B cell (primary cell): ENCODE data around the gene PTPRQ. TPM values are rescaled to one million over a fixed set of nuclear protein-coding genes. Genes with fewer than 3 reads are reported as not detected.

Experiments
- ATAC-seq: fragments of 200-7000 bp; cut with Tn5 transposase; one replicate; pipeline ENCODE4 v1.10.0; 2021; ENCODE audit warnings: low read depth, mild to moderate bottlenecking, moderate number of reproducible peaks, moderate library complexity
- CTCF ChIA-PET: fragments of 350-600 bp; sonication (Branson Sonifier 250); formaldehyde crosslinking; loops from one replicate; lab custom pipeline; 2021; ENCODE audit warnings: antibody characterized with exemption, inconsistent platforms; lab: Charles Lee
- POLR2A ChIA-PET: fragments of 350-600 bp; sonication (Branson Sonifier 250); formaldehyde crosslinking; loops from one replicate; lab custom pipeline; 2021; ENCODE audit warnings: antibody characterized with exemption; lab: Charles Lee
- DNase-seq: peaks from one replicate; pipeline ENCODE4 v3.0.0; 2013
- H2AFZ ChIP-seq: 2 replicates; pipeline ENCODE4 v1.6.1; 2012; ENCODE audit warnings: mild to moderate bottlenecking, low read depth, low read length; ENCODE audit not compliant: insufficient read depth, poor library complexity, severe bottlenecking
- H3K27ac ChIP-seq, 2 donors: 1 replicate in 1 of 2; 2 replicates in 1 of 2; pipeline ENCODE4 v1.5.1; 2012 to 2013; ENCODE audit warnings: low read length in 2 of 2, mild to moderate bottlenecking in 2 of 2, moderate library complexity in 1 of 2
- H3K27me3 ChIP-seq, 4 experiments: fragments of 200-600 bp in 1 of 4; sonication (generic) in 1 of 4; replicated peaks in 1 of 4; 1 replicate in 2 of 4; 2 replicates in 2 of 4; pipeline versions ENCODE4 v1.6.1 to v1.7.0; 2013 to 2016; ENCODE audit warnings: low read length in 3 of 4, mild to moderate bottlenecking in 2 of 4, mixed read lengths in 1 of 4, moderate library complexity in 1 of 4; ENCODE audit not compliant: insufficient read depth in 4 of 4, control insufficient read depth in 3 of 4; ENCODE audit errors: control extremely low read depth in 1 of 4
- H3K36me3 ChIP-seq, 2 experiments: replicated peaks in 1 of 2; 1 replicate in 1 of 2; 2 replicates in 1 of 2; pipeline versions ENCODE4 v1.6.1 to v1.7.1; 2013; ENCODE audit warnings: low read length in 1 of 2; ENCODE audit not compliant: insufficient read depth in 2 of 2, control insufficient read depth in 1 of 2; ENCODE audit errors: control extremely low read depth in 1 of 2, extremely low read depth in 1 of 2
- H3K4me1 ChIP-seq, 2 donors: fragments of 200-600 bp in 1 of 2; sonication (generic) in 1 of 2; 1 replicate in 1 of 2; 2 replicates in 1 of 2; pipeline versions ENCODE4 v1.5.1 to v1.6.1; 2013 to 2017; ENCODE audit warnings: low read length in 2 of 2; ENCODE audit not compliant: control insufficient read depth in 2 of 2, insufficient read depth in 2 of 2
- H3K4me2 ChIP-seq: replicated peaks from 2 replicates; pipeline ENCODE3; 2012; ENCODE audit warnings: mild to moderate bottlenecking, low read depth, low read length; ENCODE audit not compliant: poor library complexity, severe bottlenecking
- H3K4me3 ChIP-seq, 5 experiments: fragments of 200-600 bp in 1 of 5; sonication (generic) in 1 of 5; 1 replicate in 3 of 5; 2 replicates in 2 of 5; pipeline versions ENCODE4 v1.5.1 to v1.7.0; 2011 to 2016; ENCODE audit warnings: low read length in 4 of 5, mild to moderate bottlenecking in 4 of 5, low read depth in 2 of 5, control low read depth in 1 of 5, moderate library complexity in 1 of 5; ENCODE audit not compliant: insufficient read depth in 1 of 5; ENCODE audit errors: control extremely low read depth in 1 of 5, extremely low read depth in 1 of 5
- H3K79me2 ChIP-seq: fragments of 200-600 bp; sonication (generic); one replicate; pipeline ENCODE4 v1.6.0; 2016; ENCODE audit warnings: low read length; ENCODE audit not compliant: control insufficient read depth, insufficient read depth
- H3K9ac ChIP-seq: fragments of 200-600 bp; sonication (generic); 2 replicates; pipeline ENCODE4 v1.6.1; 2017; ENCODE audit warnings: mild to moderate bottlenecking, low read length, moderate library complexity
- H3K9me3 ChIP-seq, 3 donors: one replicate each; pipeline versions ENCODE4 v1.6.1 to v1.7.1; 2013; ENCODE audit warnings: low read length in 2 of 3; ENCODE audit not compliant: control insufficient read depth in 2 of 3, insufficient read depth in 1 of 3; ENCODE audit errors: control extremely low read depth in 1 of 3
- H4K20me1 ChIP-seq: 2 replicates; pipeline ENCODE4 v1.6.0; 2012; ENCODE audit warnings: mild to moderate bottlenecking, low read length; ENCODE audit not compliant: insufficient read depth, control insufficient read depth, poor library complexity, severe bottlenecking
- H3K27ac Mint-ChIP-seq: one replicate; pipeline ENCODE4 v1.8.0; 2021; ENCODE audit warnings: mixed read lengths
- H3K27me3 Mint-ChIP-seq: one replicate; pipeline ENCODE4 v1.8.0; 2021; ENCODE audit warnings: mixed read lengths
- H3K4me1 Mint-ChIP-seq: one replicate; pipeline ENCODE4 v1.8.0; 2021; ENCODE audit warnings: mixed read lengths
- H3K4me3 Mint-ChIP-seq: one replicate; pipeline ENCODE4 v1.8.0; 2021; ENCODE audit warnings: mixed read lengths
- H3K9me3 Mint-ChIP-seq: one replicate; pipeline ENCODE4 v1.8.0; 2022; ENCODE audit warnings: mixed read lengths; ENCODE audit not compliant: insufficient read depth
- EZH2 ChIP-seq: IDR thresholded peaks from 2 replicates; pipeline ENCODE4 v1.6.1; 2012; ENCODE audit warnings: borderline replicate concordance, low read depth, mild to moderate bottlenecking, moderate library complexity, low read length; ENCODE audit not compliant: insufficient read depth, poor library complexity, severe bottlenecking
- WGBS: methylation state at CpG from one replicate; pipeline ENCODE4 v1.1.5; 2013; ENCODE audit warnings: missing lambda C conversion rate; ENCODE audit not compliant: insufficient coverage; 5-methylcytosine and 5-hydroxymethylcytosine counted together
- intact Hi-C: fragments of 100-400 bp; cut with micrococcal nuclease; formaldehyde crosslinking; loops from one replicate; pipeline ENCODE4 v1.10.0; 2022
- polyA plus RNA-seq: library from polyadenylated mRNA; depleted of rRNA; stranded (reverse); fragments of >200 nt; gene quantifications from 2 replicates; pipeline ENCODE4 v1.2.3, GENCODE V29; 2012
- total RNA-seq, 2 donors: library from RNA; stranded (reverse); fragments of 120-200 nt in 1 of 2; gene quantifications; 1 replicate in 1 of 2; 2 replicates in 1 of 2; pipeline versions ENCODE4 v1.2.3 to v1.2.4, GENCODE V29; 2013 to 2022
- TF ChIP-seq, protein P1 (sequence below): fragments of 200-600 bp; IDR thresholded peaks from one replicate; pipeline ENCODE4 v1.8.0; 2022; ENCODE audit warnings: antibody characterized with exemption, mild to moderate bottlenecking

The PTPRQ gene
- total and polyA plus RNA-seq, 2 donors (not counting 1 experiment from before 2014, with no cell fraction given), result not detected

DNA sequence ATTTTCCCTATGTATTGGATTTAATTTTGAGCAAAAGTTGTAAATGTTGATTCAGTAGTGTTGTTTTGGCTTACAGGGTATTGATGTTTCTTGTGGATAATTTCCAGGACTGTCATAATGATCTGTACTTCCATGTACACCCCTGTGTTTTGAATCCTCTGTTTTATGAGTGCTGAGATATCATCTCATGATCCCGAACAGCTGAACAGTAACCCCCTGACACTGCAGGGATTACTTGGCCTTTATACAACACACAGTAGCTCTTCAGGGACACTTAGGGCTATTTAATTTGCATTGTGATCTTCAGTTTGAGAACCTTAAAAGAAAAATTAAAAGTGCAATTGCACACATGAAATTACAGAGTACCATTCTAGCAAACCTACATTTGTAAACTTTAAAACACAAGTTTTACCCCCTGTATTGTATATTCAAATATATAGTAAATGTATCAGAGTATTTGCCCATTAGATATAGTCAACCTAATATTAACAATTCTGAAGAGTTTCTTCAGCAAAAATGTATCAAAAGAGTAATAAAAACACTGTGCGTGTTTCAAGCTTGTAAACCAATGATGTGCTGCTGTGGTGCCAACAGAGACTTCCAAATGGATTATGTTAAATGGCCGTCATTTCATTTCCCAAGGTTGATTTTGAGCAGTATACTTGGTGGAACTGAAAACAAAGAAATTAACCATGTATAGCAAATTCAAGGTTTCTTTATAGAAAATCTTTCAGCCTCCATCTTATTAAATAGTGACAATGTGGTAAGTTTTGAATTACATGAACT, 235.5 kb downstream of the PTPRQ start:
- no peaks in the 10 kb centered on the region for H4K20me1 ChIP-seq
- H3K27me3 ChIP-seq, result no peaks in the 10 kb centered on the region
- no peak overlapping the region for H2AFZ ChIP-seq
- Mint-ChIP-seq H3K4me3 (no peak overlapping the region), H3K9me3 (no peaks in the 10 kb centered on the region), H3K27me3 (no peaks in the 10 kb centered on the region), H3K4me1 (no peaks in the 10 kb centered on the region), H3K27ac (no peak overlapping the region)
- TF ChIP-seq, protein P1, sequence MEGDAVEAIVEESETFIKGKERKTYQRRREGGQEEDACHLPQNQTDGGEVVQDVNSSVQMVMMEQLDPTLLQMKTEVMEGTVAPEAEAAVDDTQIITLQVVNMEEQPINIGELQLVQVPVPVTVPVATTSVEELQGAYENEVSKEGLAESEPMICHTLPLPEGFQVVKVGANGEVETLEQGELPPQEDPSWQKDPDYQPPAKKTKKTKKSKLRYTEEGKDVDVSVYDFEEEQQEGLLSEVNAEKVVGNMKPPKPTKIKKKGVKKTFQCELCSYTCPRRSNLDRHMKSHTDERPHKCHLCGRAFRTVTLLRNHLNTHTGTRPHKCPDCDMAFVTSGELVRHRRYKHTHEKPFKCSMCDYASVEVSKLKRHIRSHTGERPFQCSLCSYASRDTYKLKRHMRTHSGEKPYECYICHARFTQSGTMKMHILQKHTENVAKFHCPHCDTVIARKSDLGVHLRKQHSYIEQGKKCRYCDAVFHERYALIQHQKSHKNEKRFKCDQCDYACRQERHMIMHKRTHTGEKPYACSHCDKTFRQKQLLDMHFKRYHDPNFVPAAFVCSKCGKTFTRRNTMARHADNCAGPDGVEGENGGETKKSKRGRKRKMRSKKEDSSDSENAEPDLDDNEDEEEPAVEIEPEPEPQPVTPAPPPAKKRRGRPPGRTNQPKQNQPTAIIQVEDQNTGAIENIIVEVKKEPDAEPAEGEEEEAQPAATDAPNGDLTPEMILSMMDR, result no peak
- TF ChIP-seq EZH2, result no peak
- no peaks in the 10 kb centered on the region for H3K79me2 ChIP-seq
- intact Hi-C loops, result no loop called here
- ChIA-PET CTCF (no interaction called here), POLR2A (no interaction called here)
- WGBS, result 80% methylated on average over 1 of the region's 3 CpGs
- no peak overlapping the region for H3K4me3 ChIP-seq
- H3K4me1 ChIP-seq, result no peaks in the 10 kb centered on the region
- ATAC-seq (no peak), DNase-seq (no peak)
- H3K36me3 ChIP-seq, result no peaks in the 10 kb centered on the region
- H3K9me3 ChIP-seq, result no peaks in the 10 kb centered on the region
- H3K9ac ChIP-seq, result no peak overlapping the region
- no peak overlapping the region for H3K27ac ChIP-seq
- no peak overlapping the region for H3K4me2 ChIP-seq

DNA sequence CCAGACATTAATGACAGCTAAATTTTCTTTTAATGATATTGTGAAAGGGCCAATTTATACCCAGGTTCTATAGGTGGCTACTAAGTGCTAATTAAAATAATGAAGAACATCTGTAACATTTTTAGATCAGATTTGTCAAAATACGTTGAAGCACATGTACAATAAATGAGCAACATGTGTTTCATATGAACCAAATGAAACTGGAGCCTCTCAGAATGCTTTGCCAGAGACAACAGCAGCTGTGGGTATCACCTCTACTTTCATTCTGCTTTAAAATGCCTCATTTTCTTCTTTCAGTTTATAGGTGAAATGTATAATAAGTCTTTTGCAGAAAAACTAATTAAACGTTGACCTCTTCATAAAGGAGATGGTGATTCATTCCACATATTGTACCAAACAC, 237.3 kb downstream of the PTPRQ start:
- no peak overlapping the region for H3K4me2 ChIP-seq
- ATAC-seq (no peak), DNase-seq (no peak)
- no peaks in the 10 kb centered on the region for H3K79me2 ChIP-seq
- H3K4me1 ChIP-seq, result no peaks in the 10 kb centered on the region
- H3K4me1 Mint-ChIP-seq, result no peaks in the 10 kb centered on the region
- no peaks in the 10 kb centered on the region for H3K36me3 ChIP-seq
- CTCF ChIA-PET, result no interaction called here
- no peak overlapping the region for H3K4me3 Mint-ChIP-seq
- no peaks in the 10 kb centered on the region for H3K27me3 ChIP-seq
- no peak overlapping the region for H2AFZ ChIP-seq
- no CpG with 5 or more reads among the region's 2 CpGs for whole genome bisulfite sequencing
- POLR2A ChIA-PET, result no interaction called here
- H3K4me3 ChIP-seq, result no peak overlapping the region
- H3K9ac ChIP-seq, result no peak overlapping the region
- intact Hi-C loops, result no loop called here
- H3K27ac ChIP-seq, result no peak overlapping the region
- H3K27ac Mint-ChIP-seq, result no peak overlapping the region
- TF ChIP-seq, protein P1, result no peak
- no peak for TF ChIP-seq EZH2
- no peaks in the 10 kb centered on the region for H4K20me1 ChIP-seq
- no peaks in the 10 kb centered on the region for H3K9me3 Mint-ChIP-seq
- H3K9me3 ChIP-seq, result no peaks in the 10 kb centered on the region
- no peaks in the 10 kb centered on the region for H3K27me3 Mint-ChIP-seq
